K562 (cell line): Measurements from ENCODE around the gene SLC12A3. TPM values are rescaled to one million over a fixed set of nuclear protein-coding genes. Genes with fewer than 3 reads are reported as not detected.

ENCODE experiments used
- CBFA2T3 ChIP-seq: fragments of 450-650 bp; IDR thresholded peaks from 2 replicates; pipeline ENCODE4 v1.6.1; 2017
- CEBPG ChIP-seq, 3 experiments: fragments of 200-800 bp in 1 of 3; sonication (Bioruptor generic) in 1 of 3; sonication (generic) in 1 of 3; formaldehyde crosslinking in 1 of 3; IDR thresholded peaks in 2 of 3; conservative IDR thresholded peaks in 1 of 3; 2 replicates each; pipeline versions ENCODE4 v1.6.1 to v1.8.0; 2016 to 2022; ENCODE audit warnings: missing compliant biosample characterization in 2 of 3, missing genetic modification characterization in 2 of 3, mild to moderate bottlenecking in 1 of 3, missing genetic modification reagents in 1 of 3
- MAFG ChIP-seq: fragments of 450-650 bp; conservative IDR thresholded peaks from 2 replicates; pipeline ENCODE4 v1.6.1; 2016; ENCODE audit warnings: missing genetic modification characterization, missing compliant biosample characterization
- MCM2 ChIP-seq: fragments of 450-650 bp; IDR thresholded peaks from 2 replicates; pipeline ENCODE4 v1.6.1; 2017; ENCODE audit warnings: low read depth, mild to moderate bottlenecking
- PHB2 ChIP-seq: fragments of 450-650 bp; IDR thresholded peaks from 2 replicates; pipeline ENCODE4 v1.6.1; 2017; ENCODE audit warnings: low read depth
- SOX6 ChIP-seq: fragments of 450-650 bp; IDR thresholded peaks from 2 replicates; pipeline ENCODE4 v1.6.1; 2014; ENCODE audit warnings: mild to moderate bottlenecking
- ZNF584 ChIP-seq: fragments of 200-800 bp; sonication (Bioruptor generic); IDR thresholded peaks from 2 replicates; pipeline ENCODE4 v1.6.1; 2016; ENCODE audit warnings: low read depth, mild to moderate bottlenecking, missing genetic modification characterization, missing compliant biosample characterization
- ZNF589 ChIP-seq: fragments of 200-800 bp; sonication (Bioruptor generic); IDR thresholded peaks from 2 replicates; pipeline ENCODE4 v1.6.1; 2016; ENCODE audit warnings: low read depth, missing genetic modification characterization, missing compliant biosample characterization
- ZNF778 ChIP-seq: fragments of 450-650 bp; formaldehyde crosslinking; IDR thresholded peaks from 2 replicates; pipeline ENCODE4 v1.4.0; 2020; ENCODE audit warnings: mild to moderate bottlenecking, moderate library complexity
- polyA plus RNA-seq, 8 experiments: library from polyadenylated mRNA; depleted of rRNA in 4 of 8; stranded (reverse) in 5 of 8; unstranded in 3 of 8; fragments of >200 nt; fragmentation: Nextera tagmentation in 2 of 8; fragmentation: Illumina TruSeq in 1 of 8; extraction: Ambion mirVana in 2 of 8; extraction: Trizol in 1 of 8; gene quantifications; 2 replicates each; pipeline versions ENCODE4 v1.2.1 to v1.2.3, GENCODE V29; 2011 to 2014; ENCODE audit warnings: inconsistent platforms in 1 of 8, missing spikeins in 1 of 8
- total RNA-seq, 7 experiments: library from RNA; depleted of rRNA in 6 of 7; stranded (reverse); fragments of >200 nt in 6 of 7; fragmentation: Illumina TruSeq in 2 of 7; extraction: Trizol in 2 of 7; gene quantifications; 2 replicates each; pipeline versions ENCODE4 v1.2.1 to v1.2.3, GENCODE V29; 2011 to 2021; ENCODE audit warnings: low replicate concordance in 1 of 7
- TF ChIP-seq, protein P1 (sequence below): sonication (generic); formaldehyde crosslinking; IDR thresholded peaks from 2 replicates; pipeline ENCODE4 v1.8.1; 2022; ENCODE audit warnings: missing genetic modification reagents
- TF ChIP-seq, protein P2 (sequence below): fragments of 250-450 bp; sonication (Bioruptor Pico); IDR thresholded peaks from 2 replicates; pipeline ENCODE4 v1.8.0; 2021; ENCODE audit warnings: borderline replicate concordance, mild to moderate bottlenecking, moderate library complexity; ENCODE audit not compliant: poor library complexity, severe bottlenecking
- TF ChIP-seq, protein P3 (sequence below), 2 experiments: fragments of 450-650 bp; IDR thresholded peaks; 2 replicates each; pipeline ENCODE4 v1.6.1; 2016
- TF ChIP-seq, protein P4 (sequence below): fragments of 450-650 bp; formaldehyde crosslinking; IDR thresholded peaks from 2 replicates; pipeline ENCODE4 v1.4.0; 2022; ENCODE audit warnings: mild to moderate bottlenecking, moderate library complexity

Gene SLC12A3
- total and polyA plus RNA-seq, 9 of the 15 experiments (the other 6 are each of a cell fraction or from before 2014, with no cell fraction given) = not detected

DNA sequence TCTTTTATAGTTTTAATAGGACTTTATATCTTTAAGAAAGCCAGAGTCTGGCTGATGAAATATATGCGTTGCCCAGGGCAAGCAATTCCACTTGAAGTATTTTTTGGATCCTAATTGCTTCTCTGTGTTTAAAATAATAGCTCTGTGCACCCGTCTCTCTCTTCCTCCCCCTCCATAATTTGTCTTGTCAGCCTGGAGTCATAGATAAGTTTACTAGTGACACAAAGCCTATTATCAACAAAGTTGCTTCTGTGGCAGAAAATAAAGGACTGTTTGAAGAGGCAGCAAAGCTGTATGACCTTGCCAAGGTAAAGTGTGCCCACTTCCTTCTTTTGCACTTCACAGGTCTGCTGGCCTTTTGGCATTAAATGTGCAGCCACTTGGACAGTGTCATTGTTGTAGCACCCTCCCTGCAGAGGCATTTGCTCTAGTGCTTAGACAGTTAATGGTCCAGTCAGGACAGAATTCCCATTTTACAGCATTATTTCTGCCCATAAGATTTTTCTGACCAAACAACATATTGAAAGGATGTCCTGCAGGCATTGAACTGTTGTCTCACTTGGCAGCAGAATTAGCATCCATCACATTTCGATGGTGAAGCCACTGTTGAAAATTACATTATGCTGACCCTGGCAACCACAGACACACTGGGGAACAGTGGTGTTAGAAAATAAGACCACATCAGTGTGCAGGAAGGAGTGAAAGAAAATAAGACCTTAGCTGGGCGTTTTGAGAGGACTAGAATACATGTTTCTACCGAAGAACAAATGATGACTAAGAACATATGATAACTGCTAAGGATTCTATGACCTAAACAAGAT is 28.4 kb upstream of the SLC12A3 start (continued):
- TF ChIP-seq, protein P1, sequence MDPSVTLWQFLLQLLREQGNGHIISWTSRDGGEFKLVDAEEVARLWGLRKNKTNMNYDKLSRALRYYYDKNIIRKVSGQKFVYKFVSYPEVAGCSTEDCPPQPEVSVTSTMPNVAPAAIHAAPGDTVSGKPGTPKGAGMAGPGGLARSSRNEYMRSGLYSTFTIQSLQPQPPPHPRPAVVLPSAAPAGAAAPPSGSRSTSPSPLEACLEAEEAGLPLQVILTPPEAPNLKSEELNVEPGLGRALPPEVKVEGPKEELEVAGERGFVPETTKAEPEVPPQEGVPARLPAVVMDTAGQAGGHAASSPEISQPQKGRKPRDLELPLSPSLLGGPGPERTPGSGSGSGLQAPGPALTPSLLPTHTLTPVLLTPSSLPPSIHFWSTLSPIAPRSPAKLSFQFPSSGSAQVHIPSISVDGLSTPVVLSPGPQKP (CRISPR knock-in tag) = no peak
- TF ChIP-seq ZNF778 (CRISPR knock-in tag) (no peak), PHB2 (no peak), ZNF589 (CRISPR knock-in tag) (0 out of 2 replicates have a peak, but pooled peaks have one; percentile 40), SOX6 (peak; percentile 74), CBFA2T3 (peak; percentile 27; the same call in 1 of the 2 replicates), MCM2 (no peak), CEBPG (CRISPR knock-in tag; IDR thresholded peaks at IDR 0.05) (no peak), CEBPG (tag; conservative IDR thresholded peaks at IDR 0.05 in 1 of 2, IDR thresholded peaks at IDR 0.05 in 1 of 2) (peak in 1 of 2 experiments; percentile 90; a peak in 2 of 4 replicates), MAFG (tag) (peak; percentile 27; the same call in 1 of the 2 replicates), ZNF584 (CRISPR knock-in tag) (0 out of 2 replicates have a peak, but pooled peaks have one; percentile 17)
- TF ChIP-seq, protein P2, sequence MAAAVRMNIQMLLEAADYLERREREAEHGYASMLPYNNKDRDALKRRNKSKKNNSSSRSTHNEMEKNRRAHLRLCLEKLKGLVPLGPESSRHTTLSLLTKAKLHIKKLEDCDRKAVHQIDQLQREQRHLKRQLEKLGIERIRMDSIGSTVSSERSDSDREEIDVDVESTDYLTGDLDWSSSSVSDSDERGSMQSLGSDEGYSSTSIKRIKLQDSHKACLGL (CRISPR knock-in tag) = no peak
- TF ChIP-seq, protein P3, sequence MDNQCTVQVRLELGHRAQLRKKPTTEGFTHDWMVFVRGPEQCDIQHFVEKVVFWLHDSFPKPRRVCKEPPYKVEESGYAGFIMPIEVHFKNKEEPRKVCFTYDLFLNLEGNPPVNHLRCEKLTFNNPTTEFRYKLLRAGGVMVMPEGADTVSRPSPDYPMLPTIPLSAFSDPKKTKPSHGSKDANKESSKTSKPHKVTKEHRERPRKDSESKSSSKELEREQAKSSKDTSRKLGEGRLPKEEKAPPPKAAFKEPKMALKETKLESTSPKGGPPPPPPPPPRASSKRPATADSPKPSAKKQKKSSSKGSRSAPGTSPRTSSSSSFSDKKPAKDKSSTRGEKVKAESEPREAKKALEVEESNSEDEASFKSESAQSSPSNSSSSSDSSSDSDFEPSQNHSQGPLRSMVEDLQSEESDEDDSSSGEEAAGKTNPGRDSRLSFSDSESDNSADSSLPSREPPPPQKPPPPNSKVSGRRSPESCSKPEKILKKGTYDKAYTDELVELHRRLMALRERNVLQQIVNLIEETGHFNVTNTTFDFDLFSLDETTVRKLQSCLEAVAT (IDR thresholded peaks at IDR 0.05) = no peak
- TF ChIP-seq, protein P4, sequence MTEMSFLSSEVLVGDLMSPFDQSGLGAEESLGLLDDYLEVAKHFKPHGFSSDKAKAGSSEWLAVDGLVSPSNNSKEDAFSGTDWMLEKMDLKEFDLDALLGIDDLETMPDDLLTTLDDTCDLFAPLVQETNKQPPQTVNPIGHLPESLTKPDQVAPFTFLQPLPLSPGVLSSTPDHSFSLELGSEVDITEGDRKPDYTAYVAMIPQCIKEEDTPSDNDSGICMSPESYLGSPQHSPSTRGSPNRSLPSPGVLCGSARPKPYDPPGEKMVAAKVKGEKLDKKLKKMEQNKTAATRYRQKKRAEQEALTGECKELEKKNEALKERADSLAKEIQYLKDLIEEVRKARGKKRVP (CRISPR knock-in tag) = peak; percentile 65
